Ishikawa (cell line): ENCODE data around the gene ARMC7.

Experiments
- CEBPB ChIP-seq: IDR thresholded peaks from 2 replicates; pipeline ENCODE4 v1.6.1; 2012
- CREB1 ChIP-seq: IDR thresholded peaks from 2 replicates; pipeline ENCODE4 v1.6.1; 2012; ENCODE audit warnings: low read depth
- EGR1 ChIP-seq: IDR thresholded peaks from 2 replicates; pipeline ENCODE4 v1.6.1; 2012
- EP300 ChIP-seq: IDR thresholded peaks from 2 replicates; pipeline ENCODE4 v1.6.1; 2012; ENCODE audit warnings: borderline replicate concordance
- FOXM1 ChIP-seq: IDR thresholded peaks from 2 replicates; pipeline ENCODE4 v1.6.1; 2012; ENCODE audit warnings: low read depth, borderline replicate concordance
- NFIC ChIP-seq: IDR thresholded peaks from 2 replicates; pipeline ENCODE4 v1.6.1; 2012
- RAD21 ChIP-seq: IDR thresholded peaks from 2 replicates; pipeline ENCODE4 v1.6.1; 2012; ENCODE audit warnings: low read depth
- TAF1 ChIP-seq: IDR thresholded peaks from 2 replicates; pipeline ENCODE4 v1.6.1; 2012; ENCODE audit warnings: low read depth, mild to moderate bottlenecking
- TCF12 ChIP-seq: IDR thresholded peaks from 2 replicates; pipeline ENCODE4 v1.6.1; 2012; ENCODE audit warnings: low read depth
- TEAD4 ChIP-seq: IDR thresholded peaks from 2 replicates; pipeline ENCODE4 v1.6.1; 2012
- USF1 ChIP-seq: IDR thresholded peaks from 2 replicates; pipeline ENCODE4 v1.6.1; 2012
- YY1 ChIP-seq: IDR thresholded peaks from 2 replicates; pipeline ENCODE4 v1.6.1; 2012; ENCODE audit warnings: low read depth
- ZBTB7A ChIP-seq: IDR thresholded peaks from 2 replicates; pipeline ENCODE4 v1.6.1; 2012; ENCODE audit warnings: low read depth
- TF ChIP-seq, protein P1 (sequence below): IDR thresholded peaks from 2 replicates; pipeline ENCODE4 v1.6.1; 2012
- TF ChIP-seq, protein P2 (sequence below): IDR thresholded peaks from 2 replicates; pipeline ENCODE4 v1.6.1; 2012; ENCODE audit warnings: low read depth, mild to moderate bottlenecking

The ARMC7 gene

DNA sequence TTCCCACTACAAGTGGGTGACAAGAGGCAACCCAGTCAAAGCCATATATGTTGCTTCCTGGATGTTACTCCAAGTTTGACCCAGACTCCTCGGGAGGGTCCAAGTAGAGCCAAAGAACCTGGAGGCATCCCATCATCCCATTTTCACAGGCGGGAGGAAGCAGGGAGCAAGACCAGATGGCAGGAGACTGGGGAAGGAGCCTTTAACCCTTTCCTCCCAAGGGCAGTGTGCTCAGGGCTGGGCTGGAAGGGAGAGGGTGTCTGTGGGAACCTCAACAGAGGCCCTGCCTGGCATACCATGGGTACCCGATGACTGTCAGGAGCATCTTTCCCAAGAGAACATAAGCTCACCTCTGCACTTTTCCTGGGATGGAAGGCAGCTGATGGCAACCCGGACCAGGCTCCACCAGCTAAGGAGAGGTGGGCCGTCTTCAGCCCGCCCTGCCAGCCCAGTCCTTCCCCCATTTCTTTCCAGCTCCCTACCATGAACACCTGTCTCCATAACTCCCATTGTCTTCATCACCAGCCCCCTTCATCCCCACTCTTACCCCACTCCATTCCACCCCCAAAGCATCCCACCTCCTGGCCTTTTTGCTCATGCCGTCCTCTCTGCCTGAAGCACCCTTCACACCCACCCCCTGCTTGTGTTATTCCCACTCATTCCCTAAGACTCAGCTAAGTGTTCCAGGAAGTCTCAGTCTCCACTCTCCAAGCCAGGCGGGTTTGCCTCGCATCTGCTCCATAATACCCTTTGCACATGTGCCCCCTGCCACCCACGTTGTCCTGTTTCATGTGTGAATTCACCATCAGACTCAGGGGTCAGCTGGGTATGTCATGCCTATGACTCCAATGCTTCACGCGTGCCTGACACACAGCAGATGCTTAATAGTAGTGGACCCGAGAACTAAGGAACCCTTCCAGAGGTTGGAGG is 27.9 kb upstream of the ARMC7 start:
- TF ChIP-seq ZBTB7A (no peak), TCF12 (no peak)
- TF ChIP-seq, protein P1, sequence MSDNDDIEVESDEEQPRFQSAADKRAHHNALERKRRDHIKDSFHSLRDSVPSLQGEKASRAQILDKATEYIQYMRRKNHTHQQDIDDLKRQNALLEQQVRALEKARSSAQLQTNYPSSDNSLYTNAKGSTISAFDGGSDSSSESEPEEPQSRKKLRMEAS: no peak
- TF ChIP-seq, protein P2, sequence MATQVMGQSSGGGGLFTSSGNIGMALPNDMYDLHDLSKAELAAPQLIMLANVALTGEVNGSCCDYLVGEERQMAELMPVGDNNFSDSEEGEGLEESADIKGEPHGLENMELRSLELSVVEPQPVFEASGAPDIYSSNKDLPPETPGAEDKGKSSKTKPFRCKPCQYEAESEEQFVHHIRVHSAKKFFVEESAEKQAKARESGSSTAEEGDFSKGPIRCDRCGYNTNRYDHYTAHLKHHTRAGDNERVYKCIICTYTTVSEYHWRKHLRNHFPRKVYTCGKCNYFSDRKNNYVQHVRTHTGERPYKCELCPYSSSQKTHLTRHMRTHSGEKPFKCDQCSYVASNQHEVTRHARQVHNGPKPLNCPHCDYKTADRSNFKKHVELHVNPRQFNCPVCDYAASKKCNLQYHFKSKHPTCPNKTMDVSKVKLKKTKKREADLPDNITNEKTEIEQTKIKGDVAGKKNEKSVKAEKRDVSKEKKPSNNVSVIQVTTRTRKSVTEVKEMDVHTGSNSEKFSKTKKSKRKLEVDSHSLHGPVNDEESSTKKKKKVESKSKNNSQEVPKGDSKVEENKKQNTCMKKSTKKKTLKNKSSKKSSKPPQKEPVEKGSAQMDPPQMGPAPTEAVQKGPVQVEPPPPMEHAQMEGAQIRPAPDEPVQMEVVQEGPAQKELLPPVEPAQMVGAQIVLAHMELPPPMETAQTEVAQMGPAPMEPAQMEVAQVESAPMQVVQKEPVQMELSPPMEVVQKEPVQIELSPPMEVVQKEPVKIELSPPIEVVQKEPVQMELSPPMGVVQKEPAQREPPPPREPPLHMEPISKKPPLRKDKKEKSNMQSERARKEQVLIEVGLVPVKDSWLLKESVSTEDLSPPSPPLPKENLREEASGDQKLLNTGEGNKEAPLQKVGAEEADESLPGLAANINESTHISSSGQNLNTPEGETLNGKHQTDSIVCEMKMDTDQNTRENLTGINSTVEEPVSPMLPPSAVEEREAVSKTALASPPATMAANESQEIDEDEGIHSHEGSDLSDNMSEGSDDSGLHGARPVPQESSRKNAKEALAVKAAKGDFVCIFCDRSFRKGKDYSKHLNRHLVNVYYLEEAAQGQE: no peak

DNA sequence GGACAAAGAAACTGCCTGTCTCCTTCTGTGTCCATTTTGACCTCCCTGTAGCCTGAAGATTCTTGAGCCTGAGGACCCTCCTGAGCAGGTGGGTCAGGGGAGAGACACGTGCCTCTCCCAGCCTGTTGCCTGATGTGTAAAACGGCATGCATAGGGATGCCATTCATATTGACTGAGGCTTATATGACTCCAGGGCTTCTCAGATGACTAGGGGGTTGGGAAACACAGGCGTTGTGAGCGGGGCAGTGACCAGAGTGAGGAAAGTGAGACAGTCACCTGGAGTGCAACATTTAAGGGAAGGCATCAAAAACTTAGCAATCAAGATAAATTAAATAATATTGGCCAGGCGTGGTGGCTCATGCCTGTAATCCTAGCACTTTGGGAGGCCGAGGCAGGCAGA is 27.1 kb upstream of the ARMC7 start:
- no peak for TF ChIP-seq YY1
- TF ChIP-seq TAF1: no peak
- TF ChIP-seq CEBPB: no peak

GRCh38 chr17:75084039-75084660 is 25.6 kb upstream of the ARMC7 start:
- TF ChIP-seq, protein P1: no peak
- TF ChIP-seq NFIC (peak; percentile 51), CEBPB (0 out of 2 replicates have a peak, but pooled peaks have one; percentile 6), FOXM1 (no peak)
- TF ChIP-seq, protein P2: no peak

GRCh38 chr17:75086496-75087181 is 23.1 kb upstream of the ARMC7 start:
- TF ChIP-seq EGR1 (no peak), TAF1 (no peak), TCF12 (no peak), FOXM1 (no peak), RAD21 (0 out of 2 replicates have a peak, but pooled peaks have one; percentile 2)

DNA sequence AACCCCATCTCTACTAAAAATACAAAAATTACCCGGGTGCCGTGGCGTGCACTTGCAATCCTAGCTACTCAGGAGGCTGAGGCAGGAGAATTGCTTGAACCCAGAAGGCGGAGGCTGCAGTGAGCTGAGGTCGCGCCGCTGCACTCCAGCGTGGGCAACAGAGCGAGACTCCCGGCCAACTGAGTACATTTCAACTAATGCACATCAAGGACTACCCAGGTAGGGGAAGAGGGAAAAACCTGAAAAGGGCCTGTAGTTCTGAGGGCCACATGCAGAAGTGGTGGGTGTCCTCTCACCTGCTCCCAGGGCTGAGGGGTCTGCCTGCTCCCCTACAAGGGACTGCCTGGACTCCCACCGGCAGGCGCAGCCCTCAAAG is 22.6 kb upstream of the ARMC7 start:
- TF ChIP-seq TEAD4 (no peak), USF1 (no peak), NFIC (no peak), TAF1 (no peak), YY1 (no peak), CREB1 (no peak), RAD21 (no peak), TCF12 (no peak), EP300 (no peak), ZBTB7A (no peak), FOXM1 (no peak)
- TF ChIP-seq, protein P2: no peak
- TF ChIP-seq, protein P1: no peak; the same call in 1 of the 2 replicates
